ENCODE results near the gene MVB12B.
"Not testable (repeated sequence)": the region's sequence is repeated elsewhere in the genome, so short reads cannot be mapped to it uniquely, and the experiment has no call there.

The MVB12B gene, protein sequence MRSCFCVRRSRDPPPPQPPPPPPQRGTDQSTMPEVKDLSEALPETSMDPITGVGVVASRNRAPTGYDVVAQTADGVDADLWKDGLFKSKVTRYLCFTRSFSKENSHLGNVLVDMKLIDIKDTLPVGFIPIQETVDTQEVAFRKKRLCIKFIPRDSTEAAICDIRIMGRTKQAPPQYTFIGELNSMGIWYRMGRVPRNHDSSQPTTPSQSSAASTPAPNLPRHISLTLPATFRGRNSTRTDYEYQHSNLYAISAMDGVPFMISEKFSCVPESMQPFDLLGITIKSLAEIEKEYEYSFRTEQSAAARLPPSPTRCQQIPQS

GRCh38 chr9:126326228-126327005 lies at the start of gene MVB12B:
TSS of gene MVB12B (plus strand) at chr9:126326829. CDS start at chr9:126326930, 101 bp downstream.
- peak in 1 of 2 donors; percentile 42 for DNase-seq (ENCODE audit: low read depth in 2 of 2)

DNA sequence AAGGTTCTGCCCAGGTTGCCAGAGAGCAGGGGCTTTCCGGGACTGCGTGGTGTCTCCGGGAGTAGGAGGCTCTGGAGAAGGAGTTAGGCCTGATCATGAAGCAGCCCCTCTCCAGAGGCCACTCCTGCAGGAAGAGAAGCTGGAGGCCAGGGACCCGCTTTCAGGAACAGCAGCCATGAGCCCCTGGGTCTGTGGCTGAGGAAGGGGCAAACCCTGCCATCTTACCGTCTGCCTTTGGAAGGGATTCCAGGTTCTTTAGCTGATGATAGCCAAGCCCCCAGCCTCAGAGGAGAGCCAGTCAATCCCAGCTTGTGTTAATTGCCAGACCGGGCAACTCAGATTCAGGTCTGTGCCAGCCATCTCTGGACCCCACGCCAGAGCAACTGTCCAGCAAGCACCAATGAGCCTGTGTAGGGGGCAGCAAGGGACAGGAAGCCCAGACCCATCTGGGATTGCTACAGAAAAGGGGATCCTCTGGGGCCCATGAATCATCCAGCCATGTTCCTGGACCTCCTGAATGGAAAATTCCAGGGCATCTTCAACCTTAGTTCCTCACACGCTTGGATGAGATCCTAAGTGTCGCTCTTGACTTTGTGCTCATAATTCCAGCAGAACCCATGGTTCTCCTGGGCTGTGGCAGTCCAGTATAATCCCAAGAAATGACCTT lies 42.7 kb upstream of the MVB12B start:
- no peak for DNase-seq (ENCODE audit: low read depth in 2 of 2)

- not testable (repeated sequence) for DNase-seq (ENCODE audit: low read depth in 2 of 2)
Observed at GRCh38 chr9:126285652-126286051, 41.0 kb upstream of the MVB12B start.

DNA sequence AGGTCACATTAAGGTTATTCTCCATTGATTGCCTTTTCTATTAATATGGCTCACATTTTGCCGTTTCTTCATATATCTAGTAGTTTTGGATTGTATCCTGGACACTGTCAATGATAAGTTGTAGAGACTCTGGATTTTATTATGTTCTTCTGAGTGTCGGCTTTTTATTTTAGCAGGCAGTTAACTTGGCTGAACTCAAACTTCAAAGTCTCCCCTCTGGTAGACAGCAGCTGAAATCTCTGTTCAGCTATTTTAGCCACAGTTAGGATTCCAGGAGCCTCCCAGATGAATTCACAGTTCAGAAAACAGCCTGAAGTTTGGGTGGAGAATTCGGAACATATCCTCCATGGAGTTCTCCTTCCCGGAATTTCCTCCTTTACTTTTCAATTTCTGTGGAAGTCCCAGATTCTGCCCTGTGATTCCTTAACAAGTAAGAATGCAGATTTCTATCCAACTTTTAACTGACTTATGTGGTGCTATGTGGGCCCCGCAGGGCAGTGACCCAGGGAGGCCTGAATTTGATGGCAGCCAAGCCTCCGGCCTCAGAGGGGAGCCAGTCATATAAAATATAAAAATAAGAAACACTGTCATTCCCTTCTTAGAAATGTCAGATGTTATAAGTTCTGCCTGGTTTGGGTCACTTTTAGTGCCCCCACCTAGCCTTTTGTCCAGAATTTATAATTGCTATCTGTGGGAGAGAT lies 39.3 kb upstream of the MVB12B start:
- no peak for DNase-seq (ENCODE audit: low read depth in 2 of 2)

DNA sequence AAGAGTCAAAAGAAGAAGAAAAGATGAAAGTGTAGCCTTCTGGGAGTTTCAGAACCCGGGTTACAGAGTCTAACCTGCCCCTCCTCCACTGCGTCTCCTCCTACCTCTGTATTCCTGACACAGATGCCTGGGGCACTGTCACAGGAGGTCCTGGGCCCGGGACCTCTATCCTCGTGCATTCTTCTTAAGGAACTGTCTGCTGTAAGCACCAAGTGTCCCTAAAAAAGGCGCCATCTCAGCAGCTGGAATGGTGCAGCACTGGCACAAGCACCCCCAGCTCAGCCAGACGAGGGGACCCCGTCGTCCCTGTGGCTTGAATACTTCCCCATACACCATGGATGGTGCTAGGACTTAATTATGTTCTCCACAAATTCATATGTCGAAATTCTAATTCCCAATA lies 35.8 kb upstream of the MVB12B start:
- DNase-seq (ENCODE audit: low read depth in 2 of 2): no peak

DNA sequence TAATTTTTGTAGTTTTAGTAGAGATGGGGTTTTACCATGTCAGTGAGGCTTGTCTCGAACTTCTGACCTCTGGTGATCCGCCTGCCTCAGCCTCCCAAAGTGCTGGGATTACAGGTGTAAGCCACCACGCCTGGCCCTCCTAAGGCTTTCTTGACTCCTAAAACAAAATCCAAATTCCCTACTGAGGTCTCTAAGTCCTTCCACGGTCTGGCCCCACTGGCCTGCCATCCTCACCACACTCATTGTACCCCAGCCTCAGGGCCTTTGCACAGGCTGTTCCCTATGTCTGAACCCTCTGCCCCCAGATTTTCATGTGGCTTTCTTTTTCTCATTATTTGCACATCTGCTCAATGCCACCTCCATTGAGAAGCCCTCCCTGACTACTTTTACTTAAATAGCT lies 34.7 kb upstream of the MVB12B start:
- no peak for DNase-seq (ENCODE audit: low read depth in 2 of 2)

GRCh38 chr9:126292736-126293521 lies 33.7 kb upstream of the MVB12B start:
- DNase-seq (ENCODE audit: low read depth in 2 of 2): no peak

DNA sequence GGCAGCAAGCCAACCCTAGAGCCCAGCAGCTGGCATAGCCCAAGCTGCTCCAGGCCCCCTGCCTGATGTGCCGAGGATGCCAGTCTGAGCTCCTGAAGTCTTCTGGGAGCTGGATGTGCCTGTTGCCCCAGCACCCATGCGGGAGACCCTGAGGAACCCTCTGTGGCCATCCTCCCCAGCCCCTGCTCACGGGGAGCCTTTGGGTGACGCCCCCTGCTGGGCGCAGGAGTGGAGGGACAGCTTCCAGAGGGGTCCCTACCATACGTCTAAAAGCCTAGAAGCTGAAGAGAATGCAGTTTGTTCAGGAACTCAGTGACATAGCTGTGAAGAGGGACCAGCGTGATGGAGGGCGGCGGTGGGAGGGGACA lies 33.1 kb upstream of the MVB12B start:
- DNase-seq (ENCODE audit: low read depth in 2 of 2): no peak

DNA sequence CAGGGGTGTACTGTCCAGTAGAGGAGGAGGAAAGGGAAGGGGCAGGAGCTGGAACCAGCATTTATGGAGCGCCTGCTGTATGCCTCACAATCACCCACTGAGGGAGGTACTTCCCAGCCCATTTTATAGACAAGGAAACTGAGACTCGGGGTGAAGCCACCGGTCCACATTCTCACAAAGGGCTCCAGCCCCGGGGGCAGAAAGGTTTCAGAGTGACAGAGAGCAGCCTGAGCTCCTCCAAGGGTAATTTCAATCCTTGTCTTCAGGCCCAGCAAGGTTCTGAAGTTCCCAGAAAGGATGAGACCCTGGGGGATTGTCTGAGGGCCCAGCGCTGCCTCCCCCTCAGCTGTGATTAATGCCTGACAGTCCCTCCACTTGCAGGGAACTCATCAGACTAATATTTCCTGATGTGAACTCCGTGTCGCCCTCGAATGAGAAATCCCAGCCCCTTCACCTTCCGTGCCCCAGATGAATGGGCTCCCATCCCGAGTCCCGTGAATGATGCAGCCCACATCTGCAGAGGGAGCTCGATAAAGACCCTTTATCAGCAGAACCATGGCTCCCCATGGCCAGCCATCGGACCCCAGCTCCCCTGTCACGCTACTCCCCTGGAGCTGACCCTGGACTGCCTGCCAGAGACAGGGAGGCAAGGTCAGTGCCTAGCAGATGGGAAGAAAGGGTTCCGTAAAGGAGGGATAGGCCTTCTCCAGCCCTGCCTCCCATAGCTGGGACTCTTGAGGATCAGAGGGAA lies 32.1 kb upstream of the MVB12B start:
- no peak for DNase-seq (ENCODE audit: low read depth in 2 of 2)

DNA sequence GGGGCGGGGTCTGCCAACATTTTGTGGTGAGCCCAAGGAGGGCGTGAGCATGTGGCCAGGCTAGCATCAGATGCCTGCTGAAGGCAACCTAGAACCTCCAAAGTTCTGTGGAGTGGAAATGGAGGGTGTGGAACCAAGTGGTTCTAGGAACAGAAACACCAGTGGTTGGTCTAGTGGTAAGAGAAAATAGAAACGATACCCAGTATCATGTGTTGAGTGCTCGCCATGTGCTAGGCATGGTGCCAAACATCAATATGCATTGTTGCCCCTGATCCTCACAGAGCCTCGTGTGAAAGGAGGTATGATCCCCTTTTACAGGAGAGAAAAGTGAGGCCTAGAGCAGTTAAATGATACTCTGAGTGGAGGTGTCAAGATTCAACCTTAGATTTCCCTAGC lies 31.5 kb upstream of the MVB12B start:
- DNase-seq (ENCODE audit: low read depth in 2 of 2): no peak

DNA sequence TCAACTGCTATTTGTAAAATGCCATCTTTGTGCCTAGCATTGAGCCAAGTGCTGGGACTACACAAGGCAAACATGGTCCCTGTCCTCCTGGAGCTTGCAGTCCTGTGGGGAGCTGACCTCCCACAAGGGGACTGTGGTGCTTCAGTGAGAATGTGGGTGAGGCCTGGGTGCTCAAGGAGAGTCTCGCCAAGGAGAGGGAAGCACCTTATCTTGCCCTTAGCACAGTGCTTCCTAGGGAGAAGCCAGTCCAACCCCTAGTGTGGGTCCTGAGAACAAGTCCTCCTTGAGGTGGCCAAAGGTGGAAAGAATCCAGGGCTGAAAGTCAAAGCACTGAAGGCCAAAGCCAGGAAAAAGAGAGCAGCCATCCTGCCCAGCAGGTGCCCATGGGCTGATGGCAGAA lies 31.1 kb upstream of the MVB12B start:
- DNase-seq (ENCODE audit: low read depth in 2 of 2): no peak

- DNase-seq (ENCODE audit: low read depth in 2 of 2): no peak
Observed at GRCh38 chr9:126295936-126296600, 30.6 kb upstream of the MVB12B start.

- DNase-seq (ENCODE audit: low read depth in 2 of 2): no peak
Observed at GRCh38 chr9:126296687-126297086, 29.9 kb upstream of the MVB12B start.

- DNase-seq (ENCODE audit: low read depth in 2 of 2): no peak
Observed at GRCh38 chr9:126297661-126298060, 29.0 kb upstream of the MVB12B start.

DNA sequence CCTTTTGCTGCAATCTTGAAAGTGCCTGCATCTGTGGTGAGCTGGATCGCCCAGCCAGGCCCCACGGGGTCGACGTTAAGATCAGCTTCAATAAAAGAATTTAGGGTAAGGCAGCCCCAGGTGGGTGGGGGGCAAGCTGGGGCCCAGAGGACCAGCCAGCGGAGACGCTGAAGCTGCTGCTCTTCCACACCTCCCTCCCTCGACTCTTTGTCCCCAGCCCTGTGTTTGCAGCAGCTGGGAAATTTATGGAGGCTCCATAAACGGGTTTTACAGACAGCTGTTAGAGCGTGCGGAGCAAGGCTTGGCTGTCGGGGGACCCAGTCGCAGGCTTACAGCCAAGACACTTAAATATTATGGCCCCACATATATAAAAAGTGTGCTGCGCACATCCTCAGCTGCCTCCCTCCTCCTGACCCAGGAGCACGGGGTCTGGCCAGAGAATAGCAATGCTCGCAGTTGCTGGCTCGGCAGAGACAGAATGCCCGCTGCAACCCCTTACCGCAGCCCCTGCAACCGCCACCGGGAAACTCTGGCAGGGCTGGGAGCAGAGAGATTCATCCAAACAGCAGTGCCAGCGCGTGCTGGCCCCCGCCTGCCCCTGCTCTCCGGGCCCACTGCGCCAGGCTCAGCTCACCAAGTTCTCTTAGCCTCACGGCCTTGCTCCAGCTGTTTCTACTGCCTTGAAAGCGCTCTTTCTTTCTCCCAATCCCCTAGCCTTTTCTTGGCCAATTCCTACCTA lies 28.4 kb upstream of the MVB12B start:
- no peak for DNase-seq (ENCODE audit: low read depth in 2 of 2)

DNA sequence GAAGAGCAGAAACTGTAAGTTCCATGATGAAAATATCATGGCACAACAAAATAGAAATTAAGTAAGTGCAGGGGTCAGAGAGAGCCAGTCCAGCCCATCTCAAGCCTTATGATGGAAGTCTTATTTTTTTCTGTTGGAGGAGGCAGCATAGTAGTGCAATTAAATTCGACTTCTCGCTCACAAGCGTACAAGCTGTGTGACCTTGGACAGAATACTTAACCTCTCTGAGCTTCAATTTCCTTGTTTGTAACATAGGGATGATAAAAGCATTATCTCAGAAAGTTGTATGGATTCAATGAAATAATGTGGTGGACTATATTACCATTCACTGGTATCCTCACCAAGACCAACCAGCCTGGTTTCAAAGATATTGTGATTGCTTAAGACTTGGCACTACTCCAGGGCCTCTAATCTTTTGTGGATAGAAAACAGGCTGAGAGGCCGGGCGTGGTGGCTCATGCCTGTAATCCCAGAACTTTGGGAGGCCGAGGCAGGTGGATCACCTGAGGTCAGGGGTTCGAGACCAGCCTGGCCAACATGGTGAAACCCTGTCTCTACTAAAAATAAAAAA lies 26.8 kb upstream of the MVB12B start:
- DNase-seq (ENCODE audit: low read depth in 2 of 2): no peak

GRCh38 chr9:126301196-126301595 lies 25.4 kb upstream of the MVB12B start:
- DNase-seq (ENCODE audit: low read depth in 2 of 2): no peak

DNA sequence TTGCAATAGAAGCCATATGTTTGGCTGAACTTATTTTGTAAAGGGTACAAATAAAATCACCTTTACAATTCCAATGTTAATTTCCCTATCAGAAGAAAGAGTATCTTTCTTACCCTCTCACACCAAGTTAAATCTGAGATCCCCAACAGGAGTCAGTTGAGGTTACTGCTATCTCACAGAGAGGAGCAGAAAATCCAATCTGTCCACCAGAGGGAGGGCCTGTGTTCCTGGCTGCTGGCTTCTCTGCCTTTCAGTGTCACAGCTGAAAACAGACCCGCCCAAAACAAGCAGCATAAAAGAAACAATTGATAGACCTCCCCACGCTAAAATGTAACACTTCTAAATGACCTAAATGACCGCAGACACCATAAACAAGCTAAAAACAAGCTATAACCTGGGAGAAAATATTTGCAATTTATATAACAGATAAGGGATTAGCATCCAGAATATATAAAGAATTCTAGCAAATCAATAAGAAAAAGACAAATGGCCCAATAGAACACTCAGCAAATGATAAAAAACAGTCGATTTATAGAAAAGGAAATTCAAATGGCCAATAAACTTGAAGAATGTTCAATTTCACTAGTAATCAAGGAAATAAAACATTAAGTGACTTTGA lies 24.5 kb upstream of the MVB12B start:
- peak in 1 of 2 donors; percentile 12 for DNase-seq (ENCODE audit: low read depth in 2 of 2)

GRCh38 chr9:126302730-126303129 lies 23.9 kb upstream of the MVB12B start:
- DNase-seq (ENCODE audit: low read depth in 2 of 2): no peak

Measured in stimulated activated CD8-positive, alpha-beta memory T cell treated with anti-CD3 and anti-CD28 coated beads, Interleukin-7, amount 100 ng/mL, for 4 hours (primary cell).